Lower leg skin (tissue), 3 donors: ENCODE measurements around the gene HSD17B2.

Experiments
- POLR2A ChIP-seq, 2 donors: fragments of 450-650 bp; IDR thresholded peaks; one replicate each; pipeline ENCODE4 v1.6.1; 2016 to 2017; ENCODE audit warnings: antibody characterized with exemption in 2 of 2, mild to moderate bottlenecking in 1 of 2, moderate library complexity in 1 of 2
- TF ChIP-seq, protein P1 (sequence below), 3 donors: fragments of 450-650 bp; IDR thresholded peaks; one replicate each; pipeline ENCODE4 v1.5.1; 2016; ENCODE audit warnings: antibody characterized with exemption in 3 of 3, mild to moderate bottlenecking in 3 of 3, moderate library complexity in 2 of 3

DNA sequence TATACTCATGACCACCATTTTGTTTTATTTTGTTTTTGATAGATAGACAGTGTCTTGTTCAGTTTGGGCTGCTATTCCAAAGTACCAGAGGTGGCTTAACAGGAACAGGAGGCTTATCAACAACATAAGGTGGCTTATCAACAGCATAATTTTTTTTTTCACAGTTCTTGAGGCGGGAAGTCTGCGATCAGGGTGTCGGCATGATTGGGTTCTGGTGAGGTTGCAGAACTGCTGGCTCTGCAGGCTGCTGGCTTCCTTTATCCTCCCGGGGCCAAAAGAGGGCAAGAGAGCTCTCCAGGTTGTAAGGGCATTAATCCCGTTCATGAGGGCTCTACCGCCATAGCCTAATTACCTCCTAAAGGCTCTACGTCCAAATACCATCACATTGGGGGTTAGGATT lies 11.8 kb upstream of the HSD17B2 start:
- TF ChIP-seq, protein P1, sequence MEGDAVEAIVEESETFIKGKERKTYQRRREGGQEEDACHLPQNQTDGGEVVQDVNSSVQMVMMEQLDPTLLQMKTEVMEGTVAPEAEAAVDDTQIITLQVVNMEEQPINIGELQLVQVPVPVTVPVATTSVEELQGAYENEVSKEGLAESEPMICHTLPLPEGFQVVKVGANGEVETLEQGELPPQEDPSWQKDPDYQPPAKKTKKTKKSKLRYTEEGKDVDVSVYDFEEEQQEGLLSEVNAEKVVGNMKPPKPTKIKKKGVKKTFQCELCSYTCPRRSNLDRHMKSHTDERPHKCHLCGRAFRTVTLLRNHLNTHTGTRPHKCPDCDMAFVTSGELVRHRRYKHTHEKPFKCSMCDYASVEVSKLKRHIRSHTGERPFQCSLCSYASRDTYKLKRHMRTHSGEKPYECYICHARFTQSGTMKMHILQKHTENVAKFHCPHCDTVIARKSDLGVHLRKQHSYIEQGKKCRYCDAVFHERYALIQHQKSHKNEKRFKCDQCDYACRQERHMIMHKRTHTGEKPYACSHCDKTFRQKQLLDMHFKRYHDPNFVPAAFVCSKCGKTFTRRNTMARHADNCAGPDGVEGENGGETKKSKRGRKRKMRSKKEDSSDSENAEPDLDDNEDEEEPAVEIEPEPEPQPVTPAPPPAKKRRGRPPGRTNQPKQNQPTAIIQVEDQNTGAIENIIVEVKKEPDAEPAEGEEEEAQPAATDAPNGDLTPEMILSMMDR (IDR thresholded peaks at IDR 0.05) = no peak
- no peak for TF ChIP-seq POLR2A (IDR thresholded peaks at IDR 0.05)
